Diencephalon (tissue), 1 donor: ENCODE results near the gene SCN2A. TPM values are rescaled to one million over a fixed set of nuclear protein-coding genes. Genes with fewer than 3 reads are reported as not detected.

Experiments
- total RNA-seq: library from RNA; depleted of rRNA; stranded (reverse); fragments of >200 nt; gene quantifications from one replicate; pipeline ENCODE4 v1.2.3, GENCODE V29; 2014

SCN2A gene
- 252 TPM for total RNA-seq

GRCh38 chr2:165239230-165239629 is at the start of gene SCN2A:
Gene SCN2A (plus strand): TSS chr2:165239414. CDS start chr2:165295824, 56,410 bp downstream.

GRCh38 chr2:165203689-165204559 is 35.3 kb upstream of the SCN2A start, which contains the start of gene SCN3A:
Gene SCN3A (minus strand): TSS chr2:165204050. CDS start chr2:165176394, 27,656 bp downstream.

Other genes starting within 250 kb of the SCN2A start
- 197 TPM for gene SCN3A, start 35.4 kb upstream of the SCN2A start, total RNA-seq
- 255 TPM for gene CSRNP3, start 230.3 kb downstream of the SCN2A start, total RNA-seq